Activated T-helper 17 cell treated with anti-CD3 and anti-CD28 coated beads, Interleukin-2, amount 50 U/mL, for 72 hours (primary cell): ENCODE data around the gene WBP11. TPM values are rescaled to one million over a fixed set of nuclear protein-coding genes. Genes with fewer than 3 reads are reported as not detected.
A peak's percentile ranks its signal among the peaks of the same experiment; 100 is the strongest.

Source experiments
- ATAC-seq: fragments of 150-1000 bp; cut with Tn5 transposase; replicated peaks from 2 replicates; pipeline ENCODE4 v1.10.0; 2021; ENCODE audit warnings: mild to moderate bottlenecking, moderate library complexity
- H3K27ac Mint-ChIP-seq: one replicate; pipeline ENCODE4 v1.8.0; 2022; ENCODE audit warnings: mixed read lengths
- H3K27me3 Mint-ChIP-seq: one replicate; pipeline ENCODE4 v1.8.0; 2022; ENCODE audit warnings: mixed read lengths
- H3K36me3 Mint-ChIP-seq: one replicate; pipeline ENCODE4 v1.8.0; 2022; ENCODE audit warnings: low read depth, mild to moderate bottlenecking, mixed read lengths
- H3K4me1 Mint-ChIP-seq: one replicate; pipeline ENCODE4 v1.8.0; 2022; ENCODE audit warnings: mixed read lengths
- H3K4me3 Mint-ChIP-seq: one replicate; pipeline ENCODE4 v1.8.0; 2022; ENCODE audit warnings: mild to moderate bottlenecking, mixed read lengths
- H3K9me3 Mint-ChIP-seq: one replicate; pipeline ENCODE4 v1.8.0; 2022; ENCODE audit warnings: mixed read lengths
- total RNA-seq, 2 donors: library from RNA; stranded (reverse); gene quantifications; one replicate each; pipeline ENCODE4 v1.2.3, GENCODE V29; 2022

WBP11 gene
- total RNA-seq, 2 donors from 2014 or later: 87.5 to 102 TPM

DNA sequence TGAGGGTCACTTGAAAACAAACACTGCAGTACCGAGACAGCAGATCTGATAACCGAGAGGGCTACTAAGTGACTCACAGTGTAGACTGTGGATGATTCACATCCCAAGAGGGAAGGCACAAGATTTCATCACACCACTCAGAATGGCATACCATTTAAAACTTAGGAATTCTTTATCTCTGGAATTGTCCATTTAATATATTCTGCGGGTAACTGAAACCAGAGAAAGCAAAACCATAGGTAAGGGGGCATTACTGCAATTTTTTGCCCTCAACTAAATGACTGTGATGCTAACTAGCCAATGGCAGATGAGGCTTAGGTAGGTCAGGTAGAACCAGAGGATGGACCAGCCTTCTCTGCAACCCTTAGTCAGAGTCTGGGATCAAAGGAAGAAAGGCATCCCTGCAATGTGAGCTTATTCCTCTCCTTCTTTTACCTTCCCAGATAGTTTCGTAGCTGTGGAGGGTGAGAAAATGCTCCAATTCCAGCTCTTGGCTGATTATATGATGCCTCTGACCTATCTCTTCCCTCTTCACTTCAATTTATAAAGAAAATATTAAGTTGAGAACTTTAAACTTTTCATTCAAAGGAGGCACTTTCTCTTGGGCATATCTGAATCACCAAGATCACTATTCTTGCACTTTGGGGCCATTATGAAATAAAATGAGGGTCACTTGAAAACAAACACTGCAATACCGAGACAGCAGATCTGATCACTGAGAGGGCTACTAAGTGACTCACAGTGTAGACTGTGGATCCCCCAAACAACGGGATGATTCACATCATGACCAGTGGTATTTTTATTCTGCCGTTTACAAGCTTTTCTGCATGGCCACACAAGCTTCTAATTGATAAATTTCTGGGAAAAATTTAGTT lies 33.3 kb upstream of the WBP11 start:
- Mint-ChIP-seq H3K27ac (no peak overlapping the region), H3K9me3 (no peaks in the 10 kb centered on the region), H3K36me3 (no peaks in the 10 kb centered on the region), H3K4me1 (no peaks in the 10 kb centered on the region), H3K27me3 (peaks cover 25% of the 10 kb centered on the region), H3K4me3 (no peak overlapping the region)
- peak; percentile 64 for ATAC-seq

DNA sequence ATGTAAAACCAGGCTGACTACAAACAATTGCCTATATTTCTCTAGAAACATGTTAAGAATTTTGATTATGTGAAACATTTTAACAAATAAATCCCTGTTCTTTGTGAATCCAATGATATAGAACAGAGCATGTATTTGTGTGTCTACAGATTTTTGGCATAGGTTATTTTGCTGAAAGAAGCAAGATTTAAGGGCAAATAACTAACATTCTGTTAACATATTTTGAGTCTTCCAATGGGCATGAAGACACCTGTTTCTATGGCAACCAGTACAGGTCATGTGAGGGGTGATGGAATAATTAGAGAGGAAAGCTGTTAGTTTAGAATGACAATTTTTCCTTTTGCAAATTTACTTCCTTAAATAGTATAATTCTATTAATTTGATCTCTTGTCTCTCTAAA lies 31.2 kb upstream of the WBP11 start:
- Mint-ChIP-seq H3K27me3 (peaks cover 18% of the 10 kb centered on the region), H3K9me3 (no peaks in the 10 kb centered on the region), H3K27ac (no peak overlapping the region), H3K4me3 (no peak overlapping the region), H3K36me3 (no peaks in the 10 kb centered on the region), H3K4me1 (no peaks in the 10 kb centered on the region)
- ATAC-seq: no peak

DNA sequence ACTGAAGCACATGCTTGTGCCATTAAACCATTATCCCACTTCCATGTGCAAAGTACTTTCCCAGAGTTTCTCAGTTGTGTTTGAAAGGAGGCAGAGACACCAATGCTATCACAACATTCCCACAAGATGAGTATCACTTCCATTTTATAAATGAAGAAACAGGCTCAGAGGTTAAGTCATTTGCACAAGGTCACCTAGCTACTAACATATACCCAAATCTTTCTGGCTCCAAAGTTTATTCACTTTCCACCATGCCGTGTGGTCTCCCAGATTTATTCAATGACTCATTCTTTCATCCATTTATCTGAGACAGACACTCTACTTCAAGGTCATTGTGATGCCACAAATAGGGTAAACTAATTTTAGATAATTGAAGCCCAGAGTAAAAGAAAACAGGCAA lies 30.7 kb upstream of the WBP11 start:
- no peak for ATAC-seq
- Mint-ChIP-seq H3K27ac (no peak overlapping the region), H3K4me3 (no peak overlapping the region), H3K36me3 (no peaks in the 10 kb centered on the region), H3K27me3 (peaks cover 13% of the 10 kb centered on the region), H3K4me1 (no peaks in the 10 kb centered on the region), H3K9me3 (no peaks in the 10 kb centered on the region)

DNA sequence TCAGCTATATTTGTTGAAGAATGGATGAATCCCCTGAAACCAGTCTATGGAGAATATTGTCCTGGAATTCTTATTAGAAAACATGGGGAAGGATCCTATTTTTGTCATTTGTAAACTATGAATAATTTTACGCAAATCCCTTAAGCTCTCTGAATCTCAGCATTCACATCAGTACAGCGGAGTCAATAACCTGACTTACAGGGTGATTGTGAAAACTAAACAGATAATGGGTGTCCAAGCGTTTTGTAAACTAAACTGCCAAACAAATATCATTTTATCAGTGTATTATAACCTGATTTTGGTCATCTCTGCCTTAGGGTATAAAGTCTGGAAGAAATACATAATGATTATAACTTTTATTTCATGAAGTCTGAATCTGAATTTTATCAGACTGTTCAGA lies 30.1 kb upstream of the WBP11 start:
- Mint-ChIP-seq H3K36me3 (no peaks in the 10 kb centered on the region), H3K27ac (no peak overlapping the region), H3K4me1 (no peaks in the 10 kb centered on the region), H3K9me3 (no peaks in the 10 kb centered on the region), H3K4me3 (no peak overlapping the region), H3K27me3 (peaks cover 12% of the 10 kb centered on the region)
- ATAC-seq: no peak

DNA sequence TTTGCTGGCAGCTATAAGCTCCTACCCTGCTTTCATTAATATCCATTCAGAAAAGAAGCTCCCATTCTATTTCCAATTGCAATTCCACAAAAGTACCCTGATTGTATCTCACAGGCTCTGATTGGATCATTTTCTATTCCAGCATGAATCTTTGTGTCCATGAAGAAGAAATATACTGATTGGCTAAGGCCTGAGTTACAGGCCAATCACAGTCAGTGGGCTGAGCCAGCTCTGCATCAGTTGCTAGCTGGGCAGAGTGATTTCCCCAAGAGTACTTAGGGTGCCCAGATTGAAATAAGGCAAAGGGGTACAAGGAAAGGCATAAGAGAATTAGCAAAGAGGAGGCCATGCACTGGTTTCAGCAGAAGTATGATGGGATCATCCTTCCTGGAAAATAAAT lies 25.6 kb upstream of the WBP11 start:
- no peaks in the 10 kb centered on the region for H3K36me3 Mint-ChIP-seq
- H3K4me1 Mint-ChIP-seq: no peaks in the 10 kb centered on the region
- peak; percentile 71 for ATAC-seq
- no peak overlapping the region for H3K27ac Mint-ChIP-seq
- H3K27me3 Mint-ChIP-seq: peaks cover 4% of the 10 kb centered on the region
- H3K9me3 Mint-ChIP-seq: no peaks in the 10 kb centered on the region
- no peak overlapping the region for H3K4me3 Mint-ChIP-seq

DNA sequence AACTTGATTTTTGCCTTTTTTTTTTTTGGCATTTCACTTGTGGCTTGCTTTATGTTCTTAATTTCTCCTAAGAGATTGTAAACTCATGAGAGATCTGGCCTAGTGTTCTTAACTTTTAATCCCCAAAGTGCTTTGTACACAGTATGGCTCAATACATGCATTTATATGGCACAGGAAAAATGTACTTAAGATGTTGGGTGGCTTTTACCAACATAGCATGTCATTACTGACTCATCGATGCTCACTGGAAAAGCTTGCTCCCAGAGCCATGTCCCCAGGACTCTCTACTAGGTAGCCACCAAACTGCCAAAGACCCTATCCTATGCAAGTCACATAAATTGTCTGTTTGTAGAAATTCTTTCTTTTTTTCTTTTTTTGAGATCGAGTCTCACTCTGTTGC lies 23.8 kb upstream of the WBP11 start:
- Mint-ChIP-seq H3K4me3 (no peak overlapping the region), H3K4me1 (no peaks in the 10 kb centered on the region), H3K27ac (no peak overlapping the region), H3K9me3 (no peaks in the 10 kb centered on the region), H3K36me3 (no peaks in the 10 kb centered on the region), H3K27me3 (no peaks in the 10 kb centered on the region)
- no peak for ATAC-seq

DNA sequence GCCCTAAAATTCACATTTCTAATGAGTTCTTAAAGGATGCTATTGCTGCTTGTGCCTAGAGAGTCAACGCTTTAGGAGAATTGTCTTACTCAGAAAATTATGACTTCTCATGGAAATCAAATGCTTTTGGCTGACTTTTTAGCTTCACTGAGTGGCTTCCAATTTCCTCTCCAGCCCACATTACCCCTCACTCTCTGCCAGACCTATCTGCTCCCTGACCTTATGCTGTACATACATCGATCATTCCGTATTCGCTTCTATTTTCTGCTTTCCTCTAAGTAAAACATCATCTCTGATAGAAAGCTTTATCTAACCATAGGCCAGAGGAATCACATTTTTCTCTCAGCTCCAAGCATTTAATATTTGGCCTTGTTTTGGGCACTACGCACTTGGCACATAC lies 23.2 kb upstream of the WBP11 start:
- Mint-ChIP-seq H3K9me3 (no peaks in the 10 kb centered on the region), H3K27me3 (no peaks in the 10 kb centered on the region), H3K4me1 (no peaks in the 10 kb centered on the region), H3K27ac (no peak overlapping the region), H3K36me3 (no peaks in the 10 kb centered on the region), H3K4me3 (no peak overlapping the region)
- no peak for ATAC-seq

DNA sequence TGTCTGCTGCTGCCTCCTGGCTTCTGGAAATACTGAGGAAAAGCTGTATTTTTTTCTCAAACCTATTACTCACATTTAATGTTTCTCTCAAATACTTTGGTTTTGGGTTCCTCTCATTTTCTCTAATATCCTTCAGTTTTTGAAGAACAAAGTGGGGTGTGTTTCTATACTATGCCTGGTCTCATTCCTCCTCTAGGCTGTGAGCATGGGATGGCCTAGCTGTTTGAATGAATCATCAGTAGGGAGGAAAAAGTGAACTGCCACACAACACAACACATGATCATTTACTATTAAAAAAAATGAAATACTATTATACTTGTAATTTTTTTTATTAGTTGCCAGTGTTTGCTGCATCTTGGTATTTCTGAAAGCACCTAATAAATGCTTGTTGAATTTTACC lies 22.0 kb upstream of the WBP11 start:
- H3K9me3 Mint-ChIP-seq: no peaks in the 10 kb centered on the region
- no peaks in the 10 kb centered on the region for H3K36me3 Mint-ChIP-seq
- H3K4me3 Mint-ChIP-seq: no peak overlapping the region
- H3K27ac Mint-ChIP-seq: no peak overlapping the region
- no peak for ATAC-seq
- H3K27me3 Mint-ChIP-seq: no peaks in the 10 kb centered on the region
- no peaks in the 10 kb centered on the region for H3K4me1 Mint-ChIP-seq

DNA sequence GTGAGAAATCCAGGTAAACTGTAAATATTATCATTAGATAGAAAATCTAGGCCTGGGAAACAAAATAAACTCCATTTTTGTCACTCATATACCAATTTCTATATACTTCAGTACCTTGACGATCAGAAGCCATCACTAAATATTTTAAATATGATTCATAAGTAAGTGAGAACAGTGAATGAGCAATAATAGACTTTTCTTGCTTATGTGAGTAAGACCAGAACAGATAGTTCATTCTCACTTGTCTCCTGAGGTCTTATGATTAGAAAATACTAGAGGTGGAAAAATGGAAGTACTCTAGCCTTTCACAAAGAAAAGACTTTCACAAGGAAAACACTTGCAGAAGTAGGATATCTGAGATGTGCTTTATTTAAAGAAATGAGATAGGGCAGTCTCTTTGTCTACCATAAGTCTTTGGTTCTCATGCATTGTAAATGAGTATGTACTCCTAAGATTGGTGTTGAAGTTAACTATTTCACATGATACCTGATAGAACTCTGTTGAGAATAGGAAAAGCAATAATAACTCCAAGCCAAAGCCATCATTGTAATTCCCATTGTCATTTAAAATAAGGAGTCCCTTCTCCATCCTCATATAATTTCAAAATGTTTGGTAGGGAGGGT lies 20.8 kb upstream of the WBP11 start:
- Mint-ChIP-seq H3K4me1 (no peaks in the 10 kb centered on the region), H3K4me3 (no peak overlapping the region), H3K27ac (no peak overlapping the region), H3K9me3 (no peaks in the 10 kb centered on the region), H3K27me3 (no peaks in the 10 kb centered on the region), H3K36me3 (no peaks in the 10 kb centered on the region)
- peak; percentile 88 for ATAC-seq

DNA sequence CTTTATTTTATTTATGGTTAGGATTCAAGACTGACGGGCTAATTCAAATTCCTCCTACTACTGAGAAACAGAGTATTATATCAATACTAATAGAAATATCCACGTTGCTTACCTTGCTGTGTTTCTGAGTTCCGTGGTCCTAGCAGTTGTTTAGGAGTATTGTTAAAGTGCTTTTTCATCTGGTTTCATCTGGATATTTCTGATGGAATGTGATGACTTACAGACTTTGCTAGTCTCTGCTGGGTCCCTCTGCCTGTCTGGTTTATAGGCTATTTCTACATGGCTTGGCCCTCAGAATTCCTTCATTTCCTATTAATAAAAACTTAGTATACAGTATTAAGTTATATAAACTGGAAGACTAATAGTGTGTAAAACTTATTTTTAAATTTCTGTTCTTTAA lies 10.7 kb upstream of the WBP11 start, which contains the start of gene SMCO3:
Gene SMCO3, minus strand, starts transcription at position 169 of the 400 bp plus-strand sequence. CDS start 7,502 bp downstream, outside the sequence.
- Mint-ChIP-seq H3K9me3 (no peaks in the 10 kb centered on the region), H3K27me3 (peaks cover 4% of the 10 kb centered on the region), H3K4me3 (no peak within 1 kb of the TSS), H3K36me3 (no peaks in the 10 kb centered on the region), H3K4me1 (peaks cover 19% of the 10 kb centered on the region), H3K27ac (no peak within 1 kb of the TSS)
- ATAC-seq: no peak

DNA sequence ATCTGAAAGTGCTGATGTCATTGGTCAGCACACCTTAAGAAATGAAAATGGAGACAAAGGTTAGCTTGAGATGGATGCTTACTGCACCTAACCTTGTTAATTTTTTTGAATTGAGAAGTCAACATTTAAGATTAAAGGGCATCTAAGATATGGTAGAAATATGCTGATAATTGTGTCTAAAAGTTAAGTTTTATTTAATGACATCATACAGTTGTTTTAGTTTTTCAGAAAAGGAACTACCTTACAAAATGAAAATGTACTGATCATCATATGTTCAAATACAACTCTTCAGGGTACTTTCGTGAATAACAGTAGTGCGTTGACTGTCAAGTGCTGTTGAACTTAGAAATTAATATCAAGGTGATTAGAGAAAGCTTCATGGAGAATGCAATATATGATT lies 8.2 kb upstream of the WBP11 start:
- H3K4me1 Mint-ChIP-seq: peaks cover 10% of the 10 kb centered on the region
- H3K9me3 Mint-ChIP-seq: no peaks in the 10 kb centered on the region
- H3K27me3 Mint-ChIP-seq: no peaks in the 10 kb centered on the region
- ATAC-seq: no peak
- no peak overlapping the region for H3K27ac Mint-ChIP-seq
- no peaks in the 10 kb centered on the region for H3K36me3 Mint-ChIP-seq
- no peak overlapping the region for H3K4me3 Mint-ChIP-seq

DNA sequence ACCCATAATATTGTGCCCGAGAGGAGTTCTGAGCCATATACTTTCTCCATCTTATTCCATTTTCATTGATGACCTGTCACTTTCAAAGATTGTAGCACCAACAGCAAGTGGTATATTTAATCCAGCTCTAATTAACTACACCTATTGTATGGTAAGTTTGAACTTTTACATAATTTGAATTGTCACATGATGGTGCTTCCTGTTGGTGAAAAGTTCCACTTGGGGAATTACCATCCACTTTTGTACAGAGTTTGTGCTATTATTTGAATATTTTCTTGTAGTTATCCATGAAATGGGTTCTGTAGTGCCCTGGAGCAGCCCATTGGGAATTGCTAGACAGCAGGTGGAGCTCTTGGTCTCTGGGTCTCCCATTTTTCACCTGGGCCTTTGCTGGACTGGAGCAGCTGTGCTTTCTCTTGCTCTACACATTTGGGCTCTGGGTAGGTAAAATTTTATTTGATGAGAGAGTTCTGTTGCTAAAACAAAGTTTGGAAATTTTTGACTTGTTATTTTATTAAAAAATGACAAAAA lies 7.7 kb upstream of the WBP11 start:
- Mint-ChIP-seq H3K27ac (no peak overlapping the region), H3K27me3 (no peaks in the 10 kb centered on the region), H3K4me1 (peaks cover 10% of the 10 kb centered on the region), H3K36me3 (no peaks in the 10 kb centered on the region), H3K9me3 (no peaks in the 10 kb centered on the region), H3K4me3 (no peak overlapping the region)
- ATAC-seq: no peak

DNA sequence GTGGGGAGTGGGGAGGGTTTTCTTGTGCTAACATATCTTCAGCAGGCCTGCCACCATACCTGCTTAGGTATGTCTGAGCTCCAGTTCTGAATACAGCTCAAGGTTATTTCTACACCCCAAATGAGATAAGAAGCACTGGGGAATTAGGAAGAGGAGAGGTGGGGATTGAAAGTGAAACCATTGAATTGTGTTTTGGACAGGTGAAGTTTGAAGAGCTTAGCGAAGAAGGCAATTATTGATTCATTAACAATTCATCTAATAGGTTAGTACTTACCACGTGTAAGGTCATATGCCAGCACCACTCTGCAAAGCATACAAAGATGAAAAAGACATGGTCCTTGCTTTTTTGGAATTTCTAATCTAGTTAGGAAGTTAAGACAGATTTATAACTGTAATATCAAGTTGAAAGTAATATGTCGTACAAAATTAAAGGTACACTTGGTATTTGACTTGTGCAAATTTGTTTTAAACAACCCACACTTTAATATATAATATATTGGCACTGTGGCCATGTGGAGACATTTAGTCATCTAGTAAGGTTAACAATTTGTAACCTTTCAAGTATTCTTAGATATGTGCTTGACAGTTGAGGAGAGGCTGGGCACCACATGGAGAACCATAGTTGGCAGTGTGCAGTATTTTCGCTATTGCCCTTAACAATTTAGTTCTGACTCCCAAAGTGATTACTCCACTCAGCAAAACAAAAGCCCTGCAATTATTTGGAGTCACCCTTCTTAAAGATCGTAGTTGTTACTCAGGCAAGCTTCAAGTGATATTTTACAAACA lies 7.1 kb upstream of the WBP11 start:
- ATAC-seq: no peak
- Mint-ChIP-seq H3K27ac (no peak overlapping the region), H3K36me3 (no peaks in the 10 kb centered on the region), H3K9me3 (no peaks in the 10 kb centered on the region), H3K4me3 (no peak overlapping the region), H3K27me3 (no peaks in the 10 kb centered on the region), H3K4me1 (peaks cover 10% of the 10 kb centered on the region)

DNA sequence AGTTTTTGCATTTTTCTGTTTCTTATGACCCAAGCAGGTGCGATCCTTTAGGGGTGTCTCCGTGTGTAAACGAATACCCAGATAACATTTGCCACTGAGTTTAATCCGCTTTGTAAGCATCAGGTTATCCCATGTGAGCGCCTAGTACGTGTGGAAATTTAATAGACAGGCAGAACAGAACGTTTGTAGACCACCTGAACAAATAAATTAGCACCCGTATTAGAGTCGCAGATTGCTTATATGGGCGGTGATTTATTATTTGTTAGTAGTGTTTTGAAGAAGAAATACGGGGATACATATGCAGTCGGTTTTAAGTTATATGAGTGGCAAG lies 517 bp upstream of the WBP11 start:
- ATAC-seq: peak; percentile 1
- Mint-ChIP-seq H3K27ac (no peak overlapping the region), H3K9me3 (no peaks in the 10 kb centered on the region), H3K4me3 (no peak overlapping the region), H3K36me3 (no peaks in the 10 kb centered on the region), H3K4me1 (peaks cover 11% of the 10 kb centered on the region), H3K27me3 (no peaks in the 10 kb centered on the region)

DNA sequence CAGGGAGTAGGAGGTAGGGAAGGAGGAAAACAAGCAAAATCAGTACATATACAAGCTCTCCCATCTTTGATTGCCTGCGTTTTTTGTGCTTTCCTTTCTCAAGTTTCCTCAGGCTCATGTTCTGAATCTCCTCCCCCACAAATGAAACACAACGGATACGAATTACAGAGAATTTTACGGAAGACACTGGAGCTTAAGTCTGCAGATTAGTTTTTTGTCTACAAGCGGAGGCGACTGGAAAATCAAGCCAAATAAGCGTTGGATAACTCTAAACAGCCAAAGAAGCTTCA lies 612 bp downstream of the WBP11 start:
- no peak overlapping the region for H3K27ac Mint-ChIP-seq
- H3K36me3 Mint-ChIP-seq: no peaks in the 10 kb centered on the region
- peaks cover 11% of the 10 kb centered on the region for H3K4me1 Mint-ChIP-seq
- no peak overlapping the region for H3K4me3 Mint-ChIP-seq
- H3K9me3 Mint-ChIP-seq: no peaks in the 10 kb centered on the region
- H3K27me3 Mint-ChIP-seq: no peaks in the 10 kb centered on the region
- ATAC-seq: no peak
